ENCODE measurements around the gene EGLN1. TPM values are rescaled to one million over a fixed set of nuclear protein-coding genes. Genes with fewer than 3 reads are reported as not detected.
A peak's percentile ranks its signal among the peaks of the same experiment; 100 is the strongest.

The EGLN1 gene
- total RNA-seq, 1 experiment from 2014 or later, result 27.1 TPM

GRCh38 chr1:231392389-231393131, 29.5 kb downstream of the EGLN1 start:
- no peak for DNase-seq (ENCODE audit: low read depth, low spot score)
- 0 out of 2 replicates have a peak, but pooled peaks have one; percentile 21 for ATAC-seq
- Histone ChIP-seq H3K79me2 (ENCODE audit: insufficient read depth, low read length) (peaks cover 98% of the 10 kb centered on the region), H3K4me1 (ENCODE audit: control insufficient read depth in 1 of 2, insufficient read depth in 2 of 2, low read length in 2 of 2) (peaks cover 44 to 88% of the 10 kb centered on the region in 2 experiments), H4K20me1 (ENCODE audit: insufficient read depth) (peaks cover 10% of the 10 kb centered on the region; the same call in 1 of the 2 replicates), H2AFZ (ENCODE audit: low read depth, low read length, poor library complexity, severe bottlenecking) (no peak overlapping the region), H3K9me3 (ENCODE audit: control insufficient read depth in 1 of 2, insufficient read depth in 1 of 2, low read depth in 1 of 2, low read length in 2 of 2) (no peaks in the 10 kb centered on the region), H3K9me2 (ENCODE audit: insufficient read depth) (no peaks in the 10 kb centered on the region), H3K4me3 (replicated peaks in 1 of 2; ENCODE audit: low read depth in 1 of 2, low read length in 2 of 2) (no peak overlapping the region), H3K36me3 (ENCODE audit: control insufficient read depth in 1 of 2, insufficient read depth in 2 of 2, low read length in 2 of 2) (no peaks in the 10 kb centered on the region; a peak in 1 of 4 replicates), H3K9ac (ENCODE audit: low read length) (no peak overlapping the region), H3K27ac (ENCODE audit: low read depth, low read length) (no peak overlapping the region), H3K4me2 (ENCODE audit: low read length) (no peak overlapping the region), H3K27me3 (ENCODE audit: insufficient read depth, low read length) (no peaks in the 10 kb centered on the region)
- no TSS peak for BruUV-seq (replicated peaks)
- ChIA-PET RAD21 (ENCODE audit: low non-redundant PET in 1 of 2, low total read pairs in 2 of 2, uncharacterized antibody in 2 of 2, unreplicated experiment in 2 of 2) (no interaction called here), POLR2A (interaction anchor here (0.6 kb wide), 1 partner anchor 524 kb away, joined by 3 read pairs; the partner anchor contains the start of gene C1orf198), CTCF (no interaction called here)
- TF ChIP-seq CTCF (IDR thresholded peaks at IDR 0.05 in 2 of 3, conservative IDR thresholded peaks at IDR 0.05 in 1 of 3; ENCODE audit: borderline replicate concordance in 1 of 3, insufficient read depth in 1 of 3, low read depth in 2 of 3, low read length in 2 of 3), result peak in 1 of 3 experiments; percentile 30; a peak in 2 of 6 replicates
- no peak for TF ChIP-seq YY1 (IDR thresholded peaks at IDR 0.05; ENCODE audit: extremely low read depth, insufficient replicate concordance, low read depth, low read length)
- TF ChIP-seq REST (IDR thresholded peaks at IDR 0.05; ENCODE audit: low read depth), result peak; percentile 10; the same call in 1 of the 2 replicates
- TF ChIP-seq POLR2AphosphoS5 (IDR thresholded peaks at IDR 0.05; ENCODE audit: low read depth, low read length), result no peak
- TF ChIP-seq EGR1 (IDR thresholded peaks at IDR 0.05; ENCODE audit: low read depth), result no peak
- intact Hi-C loops (cut with micrococcal nuclease), result no loop called here

Data from HCT116 (cell line).